Measurements from ENCODE around the gene ZFP1.

The ZFP1 gene

DNA sequence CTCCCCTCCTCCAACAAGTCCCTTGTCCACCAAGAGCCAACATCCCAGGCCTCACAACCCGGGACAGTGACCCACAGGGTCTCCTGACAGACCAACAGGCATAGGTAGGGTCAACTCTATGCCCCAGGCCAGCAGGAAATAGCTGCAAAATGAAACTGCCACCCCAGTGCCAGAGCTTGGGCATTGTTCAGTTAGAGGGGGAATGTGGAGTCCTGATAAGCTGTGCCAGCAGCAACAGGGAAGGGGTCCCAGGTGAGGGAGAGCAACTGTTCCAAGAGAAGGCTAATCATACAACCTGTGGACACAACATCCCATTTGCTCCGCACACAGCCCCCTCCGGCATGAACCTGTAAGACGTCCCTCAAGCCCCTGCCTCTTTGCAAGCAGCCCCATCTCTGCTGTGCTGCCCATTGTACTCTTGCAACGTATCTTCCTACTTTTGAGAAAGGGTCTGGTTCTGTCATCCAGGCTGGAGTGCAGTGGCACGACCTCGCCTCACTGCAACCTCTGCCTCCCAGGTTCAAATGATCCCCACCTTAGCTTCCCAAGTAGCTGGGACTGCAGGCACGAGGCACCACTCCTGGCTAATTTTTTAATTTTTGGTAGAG, 41.4 kb downstream of the ZFP1 start:
- DNase-seq (ENCODE audit: low read depth), result no peak
- no peak overlapping the region for H3K4me3 ChIP-seq (replicated peaks; ENCODE audit: low read depth, low read length)
- TF ChIP-seq CTCF (IDR thresholded peaks at IDR 0.05; ENCODE audit: low read length, missing control alignments), result no peak

- DNase-seq (ENCODE audit: low read depth), result no peak
- TF ChIP-seq CTCF (IDR thresholded peaks at IDR 0.05; ENCODE audit: low read length, missing control alignments), result no peak
- no peak overlapping the region for H3K4me3 ChIP-seq (replicated peaks; ENCODE audit: low read depth, low read length)
Observed at GRCh38 chr16:75192606-75193264, 44.4 kb downstream of the ZFP1 start.

- no peak overlapping the region for H3K4me3 ChIP-seq (replicated peaks; ENCODE audit: low read depth, low read length)
- no peak for DNase-seq (ENCODE audit: low read depth)
- no peak for TF ChIP-seq CTCF (IDR thresholded peaks at IDR 0.05; ENCODE audit: low read length, missing control alignments)
Observed at GRCh38 chr16:75193265-75193650, 44.9 kb downstream of the ZFP1 start.

DNA sequence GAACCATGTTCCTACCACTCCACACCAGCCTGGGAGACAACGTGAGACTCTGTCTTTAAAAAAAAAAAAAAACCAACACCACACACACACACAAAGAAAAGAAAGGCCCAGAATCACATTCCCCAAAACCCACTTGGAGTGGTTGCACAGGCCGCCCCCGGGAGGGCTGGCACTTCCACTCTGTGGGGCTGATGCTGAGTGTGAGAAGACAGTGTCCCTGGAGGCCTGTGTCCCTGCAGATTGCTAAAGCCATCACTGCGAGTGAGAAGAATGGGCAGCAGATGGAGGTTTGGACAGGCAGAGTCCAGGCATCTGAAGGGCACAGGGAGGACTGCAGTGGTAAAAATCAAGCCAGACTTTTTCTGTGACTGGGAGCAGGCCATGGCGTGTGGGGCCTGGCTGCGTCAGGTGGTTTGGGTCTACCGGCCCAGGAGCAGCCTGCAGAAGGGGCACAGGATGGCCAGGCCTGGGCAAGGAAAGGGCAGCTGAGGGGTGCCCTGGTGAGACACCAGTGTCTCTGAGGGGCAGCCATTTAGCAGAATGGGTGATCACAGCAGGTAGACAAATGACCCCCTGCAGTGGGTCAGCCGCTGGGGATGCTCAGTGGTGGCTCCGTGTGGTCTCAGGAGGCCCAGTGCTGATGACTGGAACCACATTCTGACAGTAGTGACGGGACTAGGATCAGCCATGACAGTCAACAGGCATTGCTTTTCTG, 45.6 kb downstream of the ZFP1 start:
- TF ChIP-seq CTCF (IDR thresholded peaks at IDR 0.05; ENCODE audit: low read length, missing control alignments), result no peak
- H3K4me3 ChIP-seq (replicated peaks; ENCODE audit: low read depth, low read length), result no peak overlapping the region
- DNase-seq (ENCODE audit: low read depth), result no peak

- no peak for DNase-seq (ENCODE audit: low read depth)
- no peak for TF ChIP-seq CTCF (IDR thresholded peaks at IDR 0.05; ENCODE audit: low read length, missing control alignments)
- H3K4me3 ChIP-seq (replicated peaks; ENCODE audit: low read depth, low read length), result no peak overlapping the region
Observed at GRCh38 chr16:75195811-75196790, 47.8 kb downstream of the ZFP1 start.

DNA sequence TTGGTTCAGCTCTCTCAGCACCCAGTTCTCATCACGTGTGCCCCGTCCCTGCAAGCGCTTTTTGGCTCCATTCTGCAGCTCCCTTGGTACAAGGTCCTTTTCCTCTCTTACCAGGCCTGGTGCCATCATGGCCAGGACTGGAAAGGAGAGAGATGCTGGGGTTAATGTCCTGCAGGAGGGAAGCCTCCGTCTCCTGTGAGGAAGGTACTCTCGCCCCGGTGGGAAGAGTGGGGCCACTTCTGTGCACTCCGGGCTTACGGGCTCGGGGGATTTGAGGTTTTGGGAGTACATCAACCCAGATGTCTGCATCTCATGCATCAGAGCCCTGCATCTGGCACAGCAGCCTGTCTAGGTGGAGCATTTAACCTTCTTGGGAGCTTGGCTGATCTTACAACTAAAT, 48.5 kb downstream of the ZFP1 start:
- no peak overlapping the region for H3K4me3 ChIP-seq (replicated peaks; ENCODE audit: low read depth, low read length)
- no peak for TF ChIP-seq CTCF (IDR thresholded peaks at IDR 0.05; ENCODE audit: low read length, missing control alignments)
- DNase-seq (ENCODE audit: low read depth), result no peak

All from fibroblast of pulmonary artery (primary cell).